ENCODE data around the gene MAD1L1.

DNA sequence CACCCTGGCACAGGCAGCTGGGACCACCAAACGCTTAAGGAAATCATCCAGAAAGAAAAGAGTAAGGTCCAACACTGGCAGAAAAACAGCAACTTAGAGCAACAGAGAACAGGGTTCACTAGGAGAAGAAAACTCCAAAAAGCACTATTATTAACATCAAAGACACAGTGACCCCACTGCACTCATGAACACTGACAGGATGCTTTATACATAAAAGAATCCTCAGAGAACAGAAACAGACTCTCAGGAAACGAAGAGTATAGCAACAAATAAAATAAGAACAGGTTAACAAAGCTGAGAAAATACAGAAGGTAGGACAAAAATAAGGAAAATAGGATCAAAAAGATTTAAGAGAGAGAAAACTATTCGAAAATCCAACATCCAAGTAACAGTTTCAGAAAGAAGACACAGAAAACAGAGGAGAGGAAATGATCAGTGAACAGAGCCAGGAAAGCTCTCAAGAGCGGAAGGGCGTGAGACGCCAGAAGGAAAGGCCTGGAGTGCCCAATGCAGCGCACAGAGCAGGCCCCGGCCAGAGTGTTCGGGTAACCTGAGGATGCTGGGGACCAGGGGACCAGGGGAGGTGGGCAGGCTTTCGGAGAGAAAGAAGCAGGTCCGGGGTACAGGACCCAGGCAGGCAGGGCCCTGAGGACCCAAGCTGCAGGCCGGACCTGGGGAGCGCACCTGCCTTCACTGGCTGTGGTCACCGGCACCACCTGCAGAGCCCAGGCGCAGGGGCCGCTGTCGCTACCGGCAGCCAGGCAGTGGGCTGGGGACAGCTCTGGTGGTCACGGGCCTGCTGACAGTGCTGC, 258.2 kb downstream of the MAD1L1 start:
- TF ChIP-seq, protein P1, sequence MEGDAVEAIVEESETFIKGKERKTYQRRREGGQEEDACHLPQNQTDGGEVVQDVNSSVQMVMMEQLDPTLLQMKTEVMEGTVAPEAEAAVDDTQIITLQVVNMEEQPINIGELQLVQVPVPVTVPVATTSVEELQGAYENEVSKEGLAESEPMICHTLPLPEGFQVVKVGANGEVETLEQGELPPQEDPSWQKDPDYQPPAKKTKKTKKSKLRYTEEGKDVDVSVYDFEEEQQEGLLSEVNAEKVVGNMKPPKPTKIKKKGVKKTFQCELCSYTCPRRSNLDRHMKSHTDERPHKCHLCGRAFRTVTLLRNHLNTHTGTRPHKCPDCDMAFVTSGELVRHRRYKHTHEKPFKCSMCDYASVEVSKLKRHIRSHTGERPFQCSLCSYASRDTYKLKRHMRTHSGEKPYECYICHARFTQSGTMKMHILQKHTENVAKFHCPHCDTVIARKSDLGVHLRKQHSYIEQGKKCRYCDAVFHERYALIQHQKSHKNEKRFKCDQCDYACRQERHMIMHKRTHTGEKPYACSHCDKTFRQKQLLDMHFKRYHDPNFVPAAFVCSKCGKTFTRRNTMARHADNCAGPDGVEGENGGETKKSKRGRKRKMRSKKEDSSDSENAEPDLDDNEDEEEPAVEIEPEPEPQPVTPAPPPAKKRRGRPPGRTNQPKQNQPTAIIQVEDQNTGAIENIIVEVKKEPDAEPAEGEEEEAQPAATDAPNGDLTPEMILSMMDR (conservative IDR thresholded peaks at IDR 0.05): no peak
- no peak for TF ChIP-seq ZFX (IDR thresholded peaks at IDR 0.05)

All from C4-2B (cell line).